ENCODE data around the gene KDM4B.

Gene KDM4B

DNA sequence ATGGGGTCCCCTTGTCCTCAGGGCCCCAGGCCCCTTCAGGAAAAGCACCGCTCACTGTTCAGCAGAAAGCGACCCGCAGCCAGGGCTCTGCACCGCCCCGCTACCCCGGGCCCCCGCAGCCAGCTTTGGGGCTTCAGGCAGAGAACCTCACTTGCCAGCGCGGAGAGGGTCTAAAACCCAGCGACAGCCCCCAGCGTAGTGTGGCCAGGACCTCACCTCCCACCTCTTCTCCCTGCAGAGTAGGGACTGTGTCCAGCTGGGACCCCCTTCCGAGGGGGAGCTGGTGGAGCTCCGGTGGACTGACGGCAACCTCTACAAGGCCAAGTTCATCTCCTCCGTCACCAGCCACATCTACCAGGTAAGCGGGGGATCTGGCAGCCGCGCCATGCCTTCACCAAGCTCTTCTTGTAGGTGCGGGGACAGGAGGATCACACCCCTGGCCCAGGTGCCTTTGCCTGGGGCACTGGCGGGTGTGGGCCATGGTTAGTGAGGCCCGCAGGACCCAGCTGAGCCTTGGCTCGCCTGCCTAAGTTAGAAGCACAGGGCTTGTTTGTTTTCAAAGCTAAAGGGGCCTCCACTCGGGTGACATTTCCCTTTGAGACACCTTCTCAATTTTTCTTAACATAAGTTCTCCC is 175.7 kb downstream of the KDM4B start:
- H3K27ac ChIP-seq, result no peak overlapping the region
- TF ChIP-seq, protein P1, sequence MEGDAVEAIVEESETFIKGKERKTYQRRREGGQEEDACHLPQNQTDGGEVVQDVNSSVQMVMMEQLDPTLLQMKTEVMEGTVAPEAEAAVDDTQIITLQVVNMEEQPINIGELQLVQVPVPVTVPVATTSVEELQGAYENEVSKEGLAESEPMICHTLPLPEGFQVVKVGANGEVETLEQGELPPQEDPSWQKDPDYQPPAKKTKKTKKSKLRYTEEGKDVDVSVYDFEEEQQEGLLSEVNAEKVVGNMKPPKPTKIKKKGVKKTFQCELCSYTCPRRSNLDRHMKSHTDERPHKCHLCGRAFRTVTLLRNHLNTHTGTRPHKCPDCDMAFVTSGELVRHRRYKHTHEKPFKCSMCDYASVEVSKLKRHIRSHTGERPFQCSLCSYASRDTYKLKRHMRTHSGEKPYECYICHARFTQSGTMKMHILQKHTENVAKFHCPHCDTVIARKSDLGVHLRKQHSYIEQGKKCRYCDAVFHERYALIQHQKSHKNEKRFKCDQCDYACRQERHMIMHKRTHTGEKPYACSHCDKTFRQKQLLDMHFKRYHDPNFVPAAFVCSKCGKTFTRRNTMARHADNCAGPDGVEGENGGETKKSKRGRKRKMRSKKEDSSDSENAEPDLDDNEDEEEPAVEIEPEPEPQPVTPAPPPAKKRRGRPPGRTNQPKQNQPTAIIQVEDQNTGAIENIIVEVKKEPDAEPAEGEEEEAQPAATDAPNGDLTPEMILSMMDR (conservative IDR thresholded peaks at IDR 0.05), result no peak

DNA sequence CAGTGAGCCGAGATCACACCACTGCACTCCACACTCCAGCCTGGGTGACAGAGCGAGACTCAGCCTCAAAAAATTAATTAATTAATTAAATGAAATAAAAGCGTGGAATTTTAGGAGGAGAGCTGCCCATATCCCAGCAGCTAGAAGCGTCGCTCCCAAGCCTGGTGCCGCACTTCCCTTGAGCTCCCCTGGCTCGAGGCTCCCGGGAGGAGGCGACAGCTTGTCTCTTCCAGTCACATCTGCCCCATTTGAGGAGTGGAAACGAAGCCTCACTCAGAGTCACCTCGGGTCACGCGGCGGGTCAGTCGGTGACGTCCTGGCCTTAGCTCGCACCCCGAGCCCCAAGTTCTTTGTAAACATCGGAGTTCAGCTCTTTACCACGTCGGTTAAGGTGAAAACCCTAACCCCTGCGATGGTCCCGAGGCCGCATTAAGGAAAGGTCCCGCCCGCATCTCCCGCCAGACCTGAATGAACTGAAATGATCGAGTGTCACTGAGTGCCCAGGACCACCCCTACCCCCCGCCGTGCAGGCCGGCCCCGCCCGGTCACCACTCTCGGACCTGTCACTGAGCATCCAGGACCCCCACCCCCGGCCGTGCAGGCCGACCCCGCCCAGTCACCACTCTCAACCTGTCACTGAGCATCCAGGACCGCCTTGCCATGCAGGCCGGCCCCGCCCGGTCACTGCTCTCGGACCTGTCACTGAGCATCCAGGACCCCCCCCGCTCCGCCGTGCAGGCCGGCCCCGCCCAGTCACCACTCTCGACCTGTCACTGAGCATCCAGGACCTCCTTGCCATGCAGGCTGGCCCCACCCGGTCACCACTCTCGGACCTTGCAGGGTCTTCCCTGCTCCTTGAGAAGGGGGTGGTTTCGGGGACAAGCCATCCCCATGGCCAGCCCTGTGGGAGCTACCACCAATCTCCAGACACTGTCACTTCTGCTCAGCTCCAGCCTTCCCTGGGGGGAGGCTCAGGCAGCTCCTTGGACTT is 176.9 kb downstream of the KDM4B start:
- H3K27ac ChIP-seq, result no peak overlapping the region
- TF ChIP-seq, protein P1 (conservative IDR thresholded peaks at IDR 0.05), result no peak
- no peak for TF ChIP-seq ZFX (IDR thresholded peaks at IDR 0.05)

DNA sequence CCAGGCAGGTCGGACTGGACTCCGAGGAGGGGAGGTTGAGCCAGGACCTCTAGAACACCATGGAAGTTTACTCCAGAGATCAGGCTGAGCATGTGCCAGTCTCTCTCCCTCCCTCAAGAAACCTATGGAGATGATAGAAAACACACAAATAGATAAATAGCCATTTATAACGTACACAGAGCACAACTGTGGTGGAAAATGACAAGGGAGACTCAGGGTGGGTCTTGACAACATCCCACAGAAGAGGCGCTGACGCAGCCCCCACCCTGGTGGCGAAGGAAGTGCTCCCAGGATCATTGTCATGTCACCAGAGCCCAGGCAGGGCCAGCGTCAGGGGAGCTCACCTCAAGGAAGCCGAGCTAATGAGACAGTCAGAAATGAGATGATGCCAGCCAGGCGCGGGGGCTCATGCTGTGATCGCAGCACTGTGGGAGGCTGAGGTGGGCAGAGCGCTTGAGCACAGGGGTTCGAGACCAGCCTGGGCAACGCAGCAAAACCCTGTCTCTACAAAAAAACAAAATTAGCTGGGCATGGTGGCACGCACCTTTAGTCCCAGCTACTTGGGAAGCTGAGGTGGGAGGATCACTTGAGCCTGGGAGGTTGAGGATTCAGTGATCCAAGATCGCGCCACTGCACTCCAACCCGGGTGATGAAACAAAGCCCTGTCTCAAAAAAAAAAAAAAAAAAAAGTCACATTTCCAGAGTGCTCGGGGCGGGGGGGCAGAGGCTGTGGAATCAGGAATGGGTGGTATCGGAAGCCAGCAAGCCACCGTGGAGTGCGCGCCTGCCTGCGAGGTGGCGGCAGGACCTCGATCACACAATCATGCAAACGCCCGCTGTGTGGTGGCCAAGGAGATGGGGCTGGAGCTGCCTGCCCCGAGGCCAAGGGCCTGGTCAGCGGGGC is 178.4 kb downstream of the KDM4B start:
- TF ChIP-seq, protein P1 (conservative IDR thresholded peaks at IDR 0.05), result no peak
- TF ChIP-seq ZFX (IDR thresholded peaks at IDR 0.05), result no peak
- no peak overlapping the region for H3K27ac ChIP-seq

DNA sequence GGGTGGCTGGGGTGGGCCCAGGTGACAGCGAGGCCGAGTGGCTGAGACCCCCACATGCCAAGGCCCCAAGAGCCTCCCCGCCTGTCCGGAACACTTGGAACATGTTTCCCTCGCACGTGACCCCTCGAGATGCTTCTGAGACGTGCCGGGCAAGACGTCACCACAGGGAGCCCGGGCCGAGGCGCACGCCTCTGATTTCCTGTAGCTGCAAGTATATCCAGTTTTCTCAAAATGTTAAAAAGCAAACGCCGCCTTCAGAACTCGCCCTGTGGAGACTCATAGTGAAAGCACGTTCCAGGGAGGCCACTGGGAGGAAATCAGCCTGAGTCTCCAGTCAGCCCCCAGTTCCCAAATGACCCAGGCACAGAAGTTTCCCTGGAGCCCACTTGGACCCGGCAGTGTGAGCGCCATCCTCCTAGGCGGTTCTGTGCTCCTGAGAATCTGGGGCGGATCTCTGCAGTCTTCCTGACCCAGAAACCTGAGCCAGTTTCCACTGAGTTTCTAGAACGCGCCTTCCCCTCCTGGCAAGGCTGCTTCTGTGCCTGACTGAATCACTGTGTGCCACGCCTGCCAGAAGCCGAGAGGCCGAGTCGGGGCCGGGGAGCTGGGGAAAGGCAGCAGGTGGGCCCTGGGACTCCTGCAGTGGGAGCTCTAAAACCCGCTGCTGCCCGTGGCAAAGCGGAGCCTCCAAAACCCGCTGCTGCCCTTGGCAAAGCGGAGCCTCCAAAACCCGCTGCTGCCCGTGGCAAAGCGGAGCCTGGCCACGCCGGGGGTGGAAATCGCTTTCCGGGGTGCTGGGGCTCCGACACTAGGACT is 179.3 kb downstream of the KDM4B start:
- H3K27ac ChIP-seq, result no peak overlapping the region
- TF ChIP-seq, protein P1 (conservative IDR thresholded peaks at IDR 0.05), result no peak
- TF ChIP-seq ZFX (IDR thresholded peaks at IDR 0.05), result no peak

DNA sequence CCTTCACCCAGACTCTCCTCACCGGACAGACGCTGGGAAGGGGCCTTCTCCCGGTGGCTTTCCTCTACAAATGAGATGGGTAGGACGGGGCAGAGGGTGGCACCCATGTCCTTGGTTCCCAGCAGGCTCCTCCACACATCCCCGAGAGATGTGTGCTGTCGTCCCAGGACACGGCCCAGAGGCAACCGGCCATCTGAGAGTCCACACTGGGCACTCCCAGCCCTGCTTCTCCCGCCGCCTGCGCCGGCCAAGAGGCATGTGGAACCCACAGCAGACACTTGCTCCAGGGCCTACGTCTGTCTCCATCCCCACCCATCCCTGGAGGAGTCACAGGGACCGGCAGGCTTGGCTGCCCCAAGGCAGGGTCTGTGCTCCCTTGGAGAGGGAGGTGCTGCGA is 179.9 kb downstream of the KDM4B start:
- H3K27ac ChIP-seq, result no peak overlapping the region

DNA sequence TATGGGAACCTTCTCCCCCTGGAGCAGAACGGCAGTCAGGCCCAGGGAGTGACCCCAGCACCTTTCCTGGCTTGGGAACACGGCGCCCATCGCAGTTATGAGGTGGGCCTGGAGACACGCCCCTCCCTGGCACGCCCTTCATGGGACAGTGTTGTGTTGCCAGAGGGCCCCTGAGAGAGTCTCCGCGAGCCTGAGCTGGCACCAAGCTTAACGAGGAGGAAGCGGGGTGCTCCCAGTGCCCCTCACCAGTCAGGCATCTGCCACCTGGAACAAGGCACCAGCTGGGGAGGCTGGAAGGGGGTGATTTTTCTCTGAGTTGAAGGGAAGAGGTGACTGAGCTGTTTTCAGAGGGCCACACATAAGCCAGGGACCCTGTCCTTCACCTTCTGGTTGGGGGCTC is 180.6 kb downstream of the KDM4B start:
- no peak overlapping the region for H3K27ac ChIP-seq
- TF ChIP-seq, protein P1 (conservative IDR thresholded peaks at IDR 0.05), result no peak
- TF ChIP-seq ZFX (IDR thresholded peaks at IDR 0.05), result no peak

More for the DNA sequence above, 179.9 kb downstream of the KDM4B start:
- no peak for TF ChIP-seq ZFX (IDR thresholded peaks at IDR 0.05)
- TF ChIP-seq, protein P1 (conservative IDR thresholded peaks at IDR 0.05), result no peak

Measured in C4-2B (cell line).